Gastrocnemius medialis (tissue), 4 donors: ENCODE results near the gene MAP2K5.

Experiments
- POLR2A ChIP-seq, 2 donors: fragments of 450-650 bp; IDR thresholded peaks; one replicate each; pipeline ENCODE4 v1.6.1; 2017; ENCODE audit warnings: antibody characterized with exemption in 2 of 2, mild to moderate bottlenecking in 2 of 2, moderate library complexity in 2 of 2
- TF ChIP-seq, protein P1 (sequence below), 5 experiments: fragments of 450-650 bp in 3 of 5; fragments of 200-600 bp in 2 of 5; sonication (generic) in 2 of 5; IDR thresholded peaks in 4 of 5; conservative IDR thresholded peaks in 1 of 5; 1 replicate in 4 of 5; 2 replicates in 1 of 5; pipeline ENCODE4 v1.5.1; 2016 to 2019; ENCODE audit warnings: antibody characterized with exemption in 5 of 5, mild to moderate bottlenecking in 3 of 5, moderate library complexity in 3 of 5

- TF ChIP-seq, protein P1, sequence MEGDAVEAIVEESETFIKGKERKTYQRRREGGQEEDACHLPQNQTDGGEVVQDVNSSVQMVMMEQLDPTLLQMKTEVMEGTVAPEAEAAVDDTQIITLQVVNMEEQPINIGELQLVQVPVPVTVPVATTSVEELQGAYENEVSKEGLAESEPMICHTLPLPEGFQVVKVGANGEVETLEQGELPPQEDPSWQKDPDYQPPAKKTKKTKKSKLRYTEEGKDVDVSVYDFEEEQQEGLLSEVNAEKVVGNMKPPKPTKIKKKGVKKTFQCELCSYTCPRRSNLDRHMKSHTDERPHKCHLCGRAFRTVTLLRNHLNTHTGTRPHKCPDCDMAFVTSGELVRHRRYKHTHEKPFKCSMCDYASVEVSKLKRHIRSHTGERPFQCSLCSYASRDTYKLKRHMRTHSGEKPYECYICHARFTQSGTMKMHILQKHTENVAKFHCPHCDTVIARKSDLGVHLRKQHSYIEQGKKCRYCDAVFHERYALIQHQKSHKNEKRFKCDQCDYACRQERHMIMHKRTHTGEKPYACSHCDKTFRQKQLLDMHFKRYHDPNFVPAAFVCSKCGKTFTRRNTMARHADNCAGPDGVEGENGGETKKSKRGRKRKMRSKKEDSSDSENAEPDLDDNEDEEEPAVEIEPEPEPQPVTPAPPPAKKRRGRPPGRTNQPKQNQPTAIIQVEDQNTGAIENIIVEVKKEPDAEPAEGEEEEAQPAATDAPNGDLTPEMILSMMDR (IDR thresholded peaks at IDR 0.05 in 4 of 5, conservative IDR thresholded peaks at IDR 0.05 in 1 of 5): no peak
- no peak for TF ChIP-seq POLR2A (IDR thresholded peaks at IDR 0.05)
Observed at GRCh38 chr15:67750371-67750770, 207.9 kb downstream of the MAP2K5 start.
